Measurements from ENCODE around the gene ABLIM1. TPM values are rescaled to one million over a fixed set of nuclear protein-coding genes. Genes with fewer than 3 reads are reported as not detected.

The ABLIM1 gene
- total and polyA plus RNA-seq, 2 donors (not counting 1 experiment from before 2014, with no cell fraction given): 5.3 to 13.6 TPM

GRCh38 chr10:114683593-114683992 is 25.5 kb upstream of the ABLIM1 start:
- no peak overlapping the region for H2AFZ ChIP-seq (ENCODE audit: low read length)
- H3K4me1 ChIP-seq (ENCODE audit: control insufficient read depth, extremely low read depth, insufficient read depth, low read length): peaks cover 13% of the 10 kb centered on the region
- H3K27ac ChIP-seq (ENCODE audit: insufficient read depth, low read length): no peak overlapping the region
- no peaks in the 10 kb centered on the region for H4K20me1 ChIP-seq (ENCODE audit: control insufficient read depth, extremely low read depth, insufficient read depth, low read length)
- H3K36me3 ChIP-seq (ENCODE audit: control insufficient read depth, insufficient read depth, low read length): no peaks in the 10 kb centered on the region
- no peak overlapping the region for H3K4me2 ChIP-seq (ENCODE audit: extremely low read depth, insufficient read depth, low read length)
- DNase-seq (ENCODE audit: low read depth in 2 of 2): no peak
- H3K9ac ChIP-seq (ENCODE audit: insufficient read depth, low read length): no peak overlapping the region
- no peaks in the 10 kb centered on the region for H3K9me3 ChIP-seq (ENCODE audit: control insufficient read depth, insufficient read depth, low read depth, low read length)
- H3K79me2 ChIP-seq (ENCODE audit: control insufficient read depth, insufficient read depth, low read length): no peaks in the 10 kb centered on the region
- H3K27me3 ChIP-seq (ENCODE audit: control insufficient read depth, insufficient read depth, low read length): no peaks in the 10 kb centered on the region
- no peak overlapping the region for H3K4me3 ChIP-seq (replicated peaks in 1 of 4; ENCODE audit: control extremely low read depth in 1 of 4, insufficient read depth in 1 of 4, low read depth in 3 of 4, low read length in 4 of 4)
- TF ChIP-seq EZH2 (IDR thresholded peaks at IDR 0.05; ENCODE audit: low read length, missing control alignments): no peak
- TF ChIP-seq CTCF (conservative IDR thresholded peaks at IDR 0.05 in 1 of 2, IDR thresholded peaks at IDR 0.05 in 1 of 2; ENCODE audit: low read depth in 1 of 2, low read length in 2 of 2): no peak

- no peaks in the 10 kb centered on the region for H4K20me1 ChIP-seq (ENCODE audit: control insufficient read depth, extremely low read depth, insufficient read depth, low read length)
- peaks cover 13% of the 10 kb centered on the region for H3K4me1 ChIP-seq (ENCODE audit: control insufficient read depth, extremely low read depth, insufficient read depth, low read length)
- H3K4me3 ChIP-seq (replicated peaks in 1 of 4; ENCODE audit: control extremely low read depth in 1 of 4, insufficient read depth in 1 of 4, low read depth in 3 of 4, low read length in 4 of 4): no peak overlapping the region
- H3K4me2 ChIP-seq (ENCODE audit: extremely low read depth, insufficient read depth, low read length): no peak overlapping the region
- H3K79me2 ChIP-seq (ENCODE audit: control insufficient read depth, insufficient read depth, low read length): no peaks in the 10 kb centered on the region
- no peak overlapping the region for H2AFZ ChIP-seq (ENCODE audit: low read length)
- no peak overlapping the region for H3K9ac ChIP-seq (ENCODE audit: insufficient read depth, low read length)
- no peaks in the 10 kb centered on the region for H3K9me3 ChIP-seq (ENCODE audit: control insufficient read depth, insufficient read depth, low read depth, low read length)
- DNase-seq (ENCODE audit: low read depth in 2 of 2): peak in 1 of 2 donors; percentile 67
- no peak overlapping the region for H3K27ac ChIP-seq (ENCODE audit: insufficient read depth, low read length)
- no peaks in the 10 kb centered on the region for H3K36me3 ChIP-seq (ENCODE audit: control insufficient read depth, insufficient read depth, low read length)
- H3K27me3 ChIP-seq (ENCODE audit: control insufficient read depth, insufficient read depth, low read length): no peaks in the 10 kb centered on the region
- no peak for TF ChIP-seq EZH2 (IDR thresholded peaks at IDR 0.05; ENCODE audit: low read length, missing control alignments)
- TF ChIP-seq CTCF (conservative IDR thresholded peaks at IDR 0.05 in 1 of 2, IDR thresholded peaks at IDR 0.05 in 1 of 2; ENCODE audit: low read depth in 1 of 2, low read length in 2 of 2): no peak
Observed at GRCh38 chr10:114683162-114683561, 25.1 kb upstream of the ABLIM1 start.

- H2AFZ ChIP-seq (ENCODE audit: low read length): no peak overlapping the region
Observed at GRCh38 chr10:114682532-114682931, 24.5 kb upstream of the ABLIM1 start.

More at GRCh38 chr10:114682532-114682931, 24.5 kb upstream of the ABLIM1 start:
- Histone ChIP-seq H3K9ac (ENCODE audit: insufficient read depth, low read length) (no peak overlapping the region), H3K4me3 (replicated peaks in 1 of 4; ENCODE audit: control extremely low read depth in 1 of 4, insufficient read depth in 1 of 4, low read depth in 3 of 4, low read length in 4 of 4) (no peak overlapping the region), H3K4me1 (ENCODE audit: control insufficient read depth, extremely low read depth, insufficient read depth, low read length) (peaks cover 13% of the 10 kb centered on the region), H3K9me3 (ENCODE audit: control insufficient read depth, insufficient read depth, low read depth, low read length) (no peaks in the 10 kb centered on the region), H3K27ac (ENCODE audit: insufficient read depth, low read length) (no peak overlapping the region), H3K36me3 (ENCODE audit: control insufficient read depth, insufficient read depth, low read length) (no peaks in the 10 kb centered on the region), H3K27me3 (ENCODE audit: control insufficient read depth, insufficient read depth, low read length) (no peaks in the 10 kb centered on the region), H3K4me2 (ENCODE audit: extremely low read depth, insufficient read depth, low read length) (no peak overlapping the region), H3K79me2 (ENCODE audit: control insufficient read depth, insufficient read depth, low read length) (no peaks in the 10 kb centered on the region), H4K20me1 (ENCODE audit: control insufficient read depth, extremely low read depth, insufficient read depth, low read length) (no peaks in the 10 kb centered on the region)
- DNase-seq (ENCODE audit: low read depth in 2 of 2): peak in 1 of 2 donors; percentile 60
- no peak for TF ChIP-seq CTCF (conservative IDR thresholded peaks at IDR 0.05 in 1 of 2, IDR thresholded peaks at IDR 0.05 in 1 of 2; ENCODE audit: low read depth in 1 of 2, low read length in 2 of 2)
- no peak for TF ChIP-seq EZH2 (IDR thresholded peaks at IDR 0.05; ENCODE audit: low read length, missing control alignments)

Data from fibroblast of lung (primary cell).